NCI-H2107 treated with DMSO at 0.1 percent for 48 hours (cell line): ENCODE measurements around the gene CATSPER3.

Experiments
- DNase-seq: peaks from one replicate; lab custom pipeline; 2025; ENCODE audit not compliant: unreplicated experiment; lab: John Stamatoyannopoulos, UW

CATSPER3 gene

DNA sequence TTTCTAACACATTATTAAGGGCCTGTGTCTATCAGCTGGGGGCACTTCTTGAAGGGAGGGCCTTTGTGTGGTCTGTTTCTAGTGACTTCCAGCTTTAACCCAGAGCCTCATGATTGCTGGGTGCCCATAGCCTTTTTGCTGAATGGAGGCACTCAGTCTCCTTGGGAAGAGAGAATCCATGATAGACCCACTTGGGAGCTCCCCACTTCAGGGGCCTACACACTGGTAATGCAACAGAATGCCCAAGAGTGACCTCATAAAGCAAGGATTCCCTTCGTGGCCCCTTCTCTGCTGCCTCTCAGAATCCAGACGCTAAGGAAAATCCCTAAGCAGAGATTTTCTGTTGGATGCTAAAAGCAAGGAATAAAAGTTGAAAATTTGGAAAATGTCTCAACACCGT is at the start of gene CATSPER3:
TSS of gene CATSPER3 (plus strand) at position 301 of the 400 bp plus-strand sequence. CDS start at position 386, 85 bp downstream.
- no peak for DNase-seq

GRCh38 chr5:134918861-134919260 is 48.8 kb upstream of the CATSPER3 start:
- no peak for DNase-seq

GRCh38 chr5:134920848-134921575 is 46.7 kb upstream of the CATSPER3 start:
- no peak for DNase-seq

DNA sequence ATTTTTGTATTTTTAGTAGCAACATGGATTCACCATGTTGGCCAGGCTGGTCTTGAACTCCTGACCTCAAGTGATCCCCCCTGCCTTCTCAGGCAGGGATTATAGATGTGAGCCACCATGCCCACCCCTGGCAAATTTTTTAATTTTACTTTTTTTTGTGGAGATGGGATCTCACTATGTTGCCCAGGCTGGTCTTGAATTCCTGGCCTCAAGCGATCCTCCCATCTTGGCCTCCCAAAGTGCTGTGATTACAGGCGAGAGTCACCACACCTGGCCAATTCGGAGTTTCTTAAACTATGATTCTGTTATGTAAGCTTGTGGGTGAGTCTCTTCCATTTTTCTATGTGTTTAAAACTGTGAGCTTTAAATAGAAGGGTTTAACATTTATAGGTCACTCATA is 35.2 kb upstream of the CATSPER3 start:
- no peak for DNase-seq

DNA sequence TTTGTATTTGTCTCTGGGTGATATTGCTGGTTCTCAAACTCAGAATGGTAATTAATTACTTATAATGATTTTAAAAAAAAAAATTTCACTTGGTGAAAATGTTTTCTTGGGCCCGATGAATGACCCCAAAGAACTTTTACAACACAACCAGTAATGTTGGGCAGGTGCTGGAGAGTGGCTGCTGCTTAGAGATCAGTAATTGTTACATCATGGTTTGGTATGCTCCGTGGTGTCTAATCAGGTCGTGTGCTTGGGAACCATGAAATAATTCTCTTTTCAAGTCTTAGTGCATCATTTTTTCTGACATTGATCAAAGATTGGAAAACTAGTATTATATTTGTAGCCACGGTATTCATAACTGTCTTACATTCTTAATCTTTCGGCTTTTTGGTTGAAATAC is 33.5 kb upstream of the CATSPER3 start:
- DNase-seq: no peak

DNA sequence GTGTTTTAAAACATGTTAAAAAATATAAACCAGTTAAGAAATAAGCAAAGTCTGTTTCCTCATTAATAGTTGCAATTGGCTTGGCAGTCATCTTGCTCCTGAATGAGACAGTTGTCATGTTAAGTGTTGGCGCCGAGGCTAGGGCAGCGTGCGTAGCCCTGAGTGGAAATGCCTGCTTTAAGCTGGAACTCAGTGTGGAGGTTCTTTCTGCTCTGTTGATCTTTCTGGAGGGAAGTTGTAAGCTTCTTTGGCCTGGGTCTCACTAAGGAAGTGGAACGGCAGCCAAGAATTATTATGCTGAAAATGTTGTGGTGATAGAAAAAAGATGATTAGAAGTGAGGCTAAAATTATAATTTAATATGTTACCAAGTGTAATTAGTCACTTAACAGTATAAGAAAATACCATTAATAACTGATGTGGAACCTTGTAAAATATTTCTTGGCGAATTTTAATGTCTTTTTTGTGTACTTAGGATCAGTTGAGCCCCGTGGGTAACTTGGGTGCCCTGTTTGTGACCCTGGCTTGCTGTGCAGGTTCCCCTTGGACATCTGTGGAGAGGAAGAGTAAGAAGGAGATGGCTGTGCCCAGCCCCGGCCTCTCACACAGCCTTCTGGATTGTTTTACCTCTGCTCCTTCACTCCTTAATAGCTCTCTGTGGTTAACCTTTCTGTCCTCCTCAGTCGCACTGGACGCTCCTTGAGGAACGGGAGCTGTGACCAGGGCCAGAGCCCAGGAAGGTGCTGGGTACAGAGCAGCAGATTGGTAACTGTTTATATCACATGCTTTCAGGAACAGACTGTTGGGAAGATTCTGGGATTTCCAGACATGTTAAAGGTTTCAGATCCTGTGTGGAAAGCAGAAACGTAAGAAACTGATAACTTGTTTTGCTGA is 31.8 kb upstream of the CATSPER3 start:
- no peak for DNase-seq

DNA sequence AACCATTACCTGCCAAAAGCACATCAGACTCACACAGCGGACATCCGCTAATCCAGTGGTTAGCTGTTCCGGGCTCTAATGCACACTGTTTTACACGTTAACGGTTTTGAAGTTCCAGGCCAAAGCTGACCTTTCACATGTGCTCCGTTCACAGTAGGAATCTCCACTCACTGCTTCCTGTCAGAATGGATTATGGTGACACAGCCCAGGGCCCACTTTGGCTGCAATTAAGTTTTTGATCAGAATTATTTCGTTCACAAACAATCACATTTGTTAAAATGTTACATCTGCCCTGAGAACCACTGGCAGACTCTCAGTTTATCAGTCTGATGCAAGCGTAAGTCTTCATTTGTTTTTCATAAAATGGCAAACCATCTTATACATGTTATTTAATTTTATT is 30.2 kb upstream of the CATSPER3 start:
- DNase-seq: no peak

DNA sequence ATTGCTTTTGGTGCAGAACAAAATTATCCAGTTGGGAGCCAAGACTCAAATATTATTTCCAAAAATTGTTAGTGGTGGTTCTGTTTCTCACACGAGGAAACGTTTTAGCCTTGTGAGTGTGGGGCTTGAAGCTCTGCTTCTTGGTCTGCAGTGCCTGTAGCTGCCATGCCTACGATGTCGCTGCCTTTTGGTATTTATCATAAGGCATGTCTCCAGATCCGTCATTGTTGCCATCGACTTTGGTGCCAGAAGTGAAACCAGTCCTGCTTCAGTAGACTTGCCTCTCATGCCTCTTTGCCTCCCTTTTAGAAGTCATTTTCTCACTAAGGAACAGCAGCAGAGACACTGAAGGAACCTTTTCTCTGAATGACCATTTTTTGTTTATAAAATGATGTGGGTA is 29.7 kb upstream of the CATSPER3 start:
- DNase-seq: no peak

DNA sequence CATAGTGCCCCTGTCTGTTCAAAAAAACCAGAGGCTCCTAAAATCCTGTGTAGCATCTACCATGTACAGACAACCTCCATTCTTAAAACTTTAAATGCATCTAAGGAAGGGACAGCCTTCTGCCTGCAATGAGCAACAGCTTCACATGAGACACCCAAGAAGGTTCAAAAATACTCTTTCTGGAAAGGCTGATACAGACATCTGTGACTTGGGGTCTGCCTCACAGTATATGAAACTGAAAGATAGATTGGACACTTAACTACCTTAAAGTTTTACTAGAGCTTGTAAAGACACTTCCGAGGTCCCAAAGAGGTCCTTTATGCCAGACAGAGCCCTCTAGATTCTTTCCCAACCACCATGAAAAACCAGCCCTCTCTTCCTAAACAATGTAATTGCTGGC is 28.2 kb upstream of the CATSPER3 start:
- no peak for DNase-seq

GRCh38 chr5:134943547-134943946 is 24.2 kb upstream of the CATSPER3 start:
- DNase-seq: no peak

- no peak for DNase-seq
Measured at GRCh38 chr5:134944630-134945029, 23.1 kb upstream of the CATSPER3 start.

DNA sequence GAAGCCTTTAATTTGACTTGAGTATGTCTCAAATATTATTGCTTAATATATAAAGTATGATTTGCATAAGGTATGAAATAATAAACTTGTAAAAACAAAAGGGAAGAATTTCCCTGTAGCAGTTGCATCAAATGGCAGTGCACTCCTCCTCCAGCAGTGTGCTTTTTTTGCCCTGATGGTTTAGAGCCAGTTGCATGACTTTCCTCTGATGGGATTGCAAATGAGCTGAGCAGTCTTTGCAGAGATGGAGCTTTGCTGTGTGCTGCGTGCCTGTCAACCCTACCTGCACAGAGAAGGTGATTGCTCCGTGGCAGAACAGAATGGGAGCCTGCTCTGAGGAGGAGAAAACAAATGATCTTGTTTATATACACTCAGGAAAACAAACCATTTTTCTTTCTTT is 22.7 kb upstream of the CATSPER3 start:
- DNase-seq: no peak

GRCh38 chr5:134948911-134949310 is 18.8 kb upstream of the CATSPER3 start:
- DNase-seq: no peak

- DNase-seq: no peak
Measured at GRCh38 chr5:134949316-134949715, 18.4 kb upstream of the CATSPER3 start.

DNA sequence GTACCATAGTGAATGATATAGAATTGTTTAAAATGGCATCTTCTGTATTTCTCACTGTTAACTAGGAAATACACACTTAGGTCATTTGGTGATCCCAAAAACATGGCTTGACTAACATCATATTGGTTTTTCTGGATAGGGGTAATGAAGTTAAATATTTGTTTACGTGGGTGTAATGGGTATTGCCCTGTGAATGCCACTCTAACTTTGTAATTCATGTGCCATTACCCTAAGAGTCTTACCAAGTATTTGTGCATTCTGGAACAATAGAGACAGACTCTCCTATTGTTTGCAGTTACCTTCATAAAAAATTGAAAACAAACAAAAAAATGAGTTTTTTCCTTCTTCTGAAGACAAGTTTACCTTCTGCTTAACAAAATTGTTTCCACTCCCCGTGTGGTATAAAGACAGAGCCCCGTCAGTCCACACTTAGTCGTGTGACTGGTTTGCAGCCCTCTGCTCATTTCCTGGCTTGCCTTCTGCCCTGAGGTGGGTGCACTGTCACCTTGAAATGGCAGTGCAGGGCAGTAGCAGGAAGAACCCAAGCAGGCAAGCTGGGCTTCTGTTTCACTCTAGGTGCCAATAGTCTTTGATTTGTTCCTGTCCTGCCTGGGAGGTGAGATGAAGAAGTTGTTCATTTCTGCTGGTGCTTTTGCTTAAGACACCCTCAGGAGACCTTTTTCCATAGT is 9.6 kb upstream of the CATSPER3 start:
- no peak for DNase-seq

DNA sequence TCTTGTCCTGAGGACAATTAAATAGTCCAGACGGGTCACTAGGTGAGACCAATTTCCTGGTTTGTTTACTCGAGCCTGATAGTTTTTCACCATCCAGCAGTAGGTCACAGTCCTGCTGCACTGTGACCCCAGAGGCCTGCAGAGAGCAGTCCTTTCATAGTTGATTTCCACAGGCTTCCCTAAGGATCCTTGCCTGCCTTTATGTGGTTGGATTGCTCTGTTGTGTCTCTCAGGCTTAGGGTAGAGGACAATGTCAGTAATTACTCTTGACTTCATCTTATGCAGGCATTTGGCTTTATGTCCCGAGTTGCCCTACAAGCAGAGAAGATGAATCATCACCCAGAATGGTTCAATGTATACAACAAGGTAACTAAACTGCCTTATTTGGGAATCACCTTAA is 9.0 kb upstream of the CATSPER3 start:
- DNase-seq: no peak

- DNase-seq: no peak
Measured at GRCh38 chr5:134963098-134963497, 4.6 kb upstream of the CATSPER3 start.

GRCh38 chr5:134964359-134965270 is 3.1 kb upstream of the CATSPER3 start:
- DNase-seq: no peak

- DNase-seq: no peak
Measured at GRCh38 chr5:134965271-134965825, 2.4 kb upstream of the CATSPER3 start.

GRCh38 chr5:134968055-134968454 is 348 bp downstream of the CATSPER3 start:
- DNase-seq: no peak
